ENCODE results near the gene CFAP126.
"Not testable (repeated sequence)": the region's sequence is repeated elsewhere in the genome, so short reads cannot be mapped to it uniquely, and the experiment has no call there.

Gene CFAP126

GRCh38 chr1:161402446-161402845, 34.8 kb upstream of the CFAP126 start:
- DNase-seq (ENCODE audit: low read depth) = no peak
- no peak overlapping the region for H3K4me3 ChIP-seq (ENCODE audit: low read depth, low read length)
- TF ChIP-seq, protein P1, sequence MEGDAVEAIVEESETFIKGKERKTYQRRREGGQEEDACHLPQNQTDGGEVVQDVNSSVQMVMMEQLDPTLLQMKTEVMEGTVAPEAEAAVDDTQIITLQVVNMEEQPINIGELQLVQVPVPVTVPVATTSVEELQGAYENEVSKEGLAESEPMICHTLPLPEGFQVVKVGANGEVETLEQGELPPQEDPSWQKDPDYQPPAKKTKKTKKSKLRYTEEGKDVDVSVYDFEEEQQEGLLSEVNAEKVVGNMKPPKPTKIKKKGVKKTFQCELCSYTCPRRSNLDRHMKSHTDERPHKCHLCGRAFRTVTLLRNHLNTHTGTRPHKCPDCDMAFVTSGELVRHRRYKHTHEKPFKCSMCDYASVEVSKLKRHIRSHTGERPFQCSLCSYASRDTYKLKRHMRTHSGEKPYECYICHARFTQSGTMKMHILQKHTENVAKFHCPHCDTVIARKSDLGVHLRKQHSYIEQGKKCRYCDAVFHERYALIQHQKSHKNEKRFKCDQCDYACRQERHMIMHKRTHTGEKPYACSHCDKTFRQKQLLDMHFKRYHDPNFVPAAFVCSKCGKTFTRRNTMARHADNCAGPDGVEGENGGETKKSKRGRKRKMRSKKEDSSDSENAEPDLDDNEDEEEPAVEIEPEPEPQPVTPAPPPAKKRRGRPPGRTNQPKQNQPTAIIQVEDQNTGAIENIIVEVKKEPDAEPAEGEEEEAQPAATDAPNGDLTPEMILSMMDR (IDR thresholded peaks at IDR 0.05; ENCODE audit: low read depth, low read length, missing control alignments) = no peak

- H3K4me3 ChIP-seq (ENCODE audit: low read depth, low read length) = peak overlapping the region; percentile 70
- TF ChIP-seq, protein P1 (IDR thresholded peaks at IDR 0.05; ENCODE audit: low read depth, low read length, missing control alignments) = peak; percentile 75
- DNase-seq (ENCODE audit: low read depth) = peak; percentile 93
These were observed 31.8 kb upstream of the CFAP126 start for GRCh38 chr1:161399257-161399998.

DNA sequence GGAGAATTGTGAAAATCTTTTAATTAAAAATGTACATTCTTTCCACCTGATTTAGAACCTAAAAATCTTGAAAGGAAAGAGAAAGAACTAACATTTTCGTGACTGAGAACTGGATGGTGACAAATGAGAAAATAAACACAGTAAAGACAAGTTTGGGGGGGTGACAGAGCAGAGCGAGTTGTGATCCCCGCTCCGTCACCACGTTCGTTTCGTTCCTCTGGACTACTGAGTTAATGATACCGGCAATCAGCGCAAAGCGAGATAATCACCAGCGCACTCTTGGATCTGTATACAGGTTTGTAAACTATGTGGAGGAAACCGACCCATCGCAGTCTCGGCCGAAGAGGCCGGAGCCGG, 31.2 kb upstream of the CFAP126 start:
- H3K4me3 ChIP-seq (ENCODE audit: low read depth, low read length) = peak overlapping the region; percentile 70
- DNase-seq (ENCODE audit: low read depth) = no peak
- TF ChIP-seq, protein P1 (IDR thresholded peaks at IDR 0.05; ENCODE audit: low read depth, low read length, missing control alignments) = no peak

DNA sequence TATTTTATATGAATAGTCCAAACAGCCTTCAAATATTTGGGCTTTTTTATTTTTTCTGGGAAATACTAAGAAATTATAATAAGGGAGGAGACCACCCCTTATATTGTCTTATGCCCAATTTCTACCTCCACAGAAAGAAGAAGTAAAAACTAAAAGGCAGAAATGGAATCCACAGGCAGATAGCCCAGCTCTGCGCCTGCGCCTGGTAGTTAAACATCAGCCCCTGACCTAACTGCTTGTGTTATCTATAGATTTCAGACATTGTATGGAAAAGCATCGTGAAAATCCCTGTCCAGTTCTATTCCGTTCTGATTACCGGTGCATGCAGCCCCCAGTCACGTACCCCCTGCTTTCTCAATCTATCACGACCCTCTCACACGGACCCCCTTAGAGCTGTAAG, 29.4 kb upstream of the CFAP126 start:
- DNase-seq (ENCODE audit: low read depth); H3K4me3 ChIP-seq (ENCODE audit: low read depth, low read length): not testable (repeated sequence)

DNA sequence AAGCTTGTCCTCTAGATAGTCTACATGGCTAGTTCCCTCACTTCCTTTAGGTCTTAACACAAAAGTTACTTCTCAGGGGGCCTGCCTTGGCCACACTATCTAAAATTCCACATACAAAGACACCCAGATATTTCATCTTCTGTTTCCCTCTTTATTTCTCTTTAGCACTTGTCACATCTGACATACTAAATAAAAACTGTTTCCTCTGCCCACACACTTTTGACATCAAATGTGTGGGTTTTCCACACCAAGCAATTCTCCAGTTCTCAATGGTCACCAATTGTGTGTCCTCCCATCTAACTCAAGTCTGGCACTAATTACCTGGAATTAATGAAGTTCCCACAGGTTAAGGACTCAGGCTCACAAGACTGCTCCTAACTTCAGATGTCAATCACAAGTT, 25.5 kb upstream of the CFAP126 start:
- DNase-seq (ENCODE audit: low read depth) = no peak
- no peak overlapping the region for H3K4me3 ChIP-seq (ENCODE audit: low read depth, low read length)
- TF ChIP-seq, protein P1 (IDR thresholded peaks at IDR 0.05; ENCODE audit: low read depth, low read length, missing control alignments) = no peak

- TF ChIP-seq, protein P1 (IDR thresholded peaks at IDR 0.05; ENCODE audit: low read depth, low read length, missing control alignments) = no peak
These were observed 23.9 kb upstream of the CFAP126 start for GRCh38 chr1:161391611-161392010.

GRCh38 chr1:161391136-161391535, 23.5 kb upstream of the CFAP126 start:
- not testable (repeated sequence) for DNase-seq (ENCODE audit: low read depth); H3K4me3 ChIP-seq (ENCODE audit: low read depth, low read length)

More at GRCh38 chr1:161391611-161392010, 23.9 kb upstream of the CFAP126 start:
- H3K4me3 ChIP-seq (ENCODE audit: low read depth, low read length) = no peak overlapping the region
- no peak for DNase-seq (ENCODE audit: low read depth)

- no peak for DNase-seq (ENCODE audit: low read depth)
- TF ChIP-seq, protein P1 (IDR thresholded peaks at IDR 0.05; ENCODE audit: low read depth, low read length, missing control alignments) = no peak
- peak overlapping the region; percentile 89 for H3K4me3 ChIP-seq (ENCODE audit: low read depth, low read length)
These were observed 22.8 kb upstream of the CFAP126 start for GRCh38 chr1:161390559-161390858.

Measured in GM12864 (cell line).